Measurements from ENCODE around the gene UBXN6.

UBXN6 gene

DNA sequence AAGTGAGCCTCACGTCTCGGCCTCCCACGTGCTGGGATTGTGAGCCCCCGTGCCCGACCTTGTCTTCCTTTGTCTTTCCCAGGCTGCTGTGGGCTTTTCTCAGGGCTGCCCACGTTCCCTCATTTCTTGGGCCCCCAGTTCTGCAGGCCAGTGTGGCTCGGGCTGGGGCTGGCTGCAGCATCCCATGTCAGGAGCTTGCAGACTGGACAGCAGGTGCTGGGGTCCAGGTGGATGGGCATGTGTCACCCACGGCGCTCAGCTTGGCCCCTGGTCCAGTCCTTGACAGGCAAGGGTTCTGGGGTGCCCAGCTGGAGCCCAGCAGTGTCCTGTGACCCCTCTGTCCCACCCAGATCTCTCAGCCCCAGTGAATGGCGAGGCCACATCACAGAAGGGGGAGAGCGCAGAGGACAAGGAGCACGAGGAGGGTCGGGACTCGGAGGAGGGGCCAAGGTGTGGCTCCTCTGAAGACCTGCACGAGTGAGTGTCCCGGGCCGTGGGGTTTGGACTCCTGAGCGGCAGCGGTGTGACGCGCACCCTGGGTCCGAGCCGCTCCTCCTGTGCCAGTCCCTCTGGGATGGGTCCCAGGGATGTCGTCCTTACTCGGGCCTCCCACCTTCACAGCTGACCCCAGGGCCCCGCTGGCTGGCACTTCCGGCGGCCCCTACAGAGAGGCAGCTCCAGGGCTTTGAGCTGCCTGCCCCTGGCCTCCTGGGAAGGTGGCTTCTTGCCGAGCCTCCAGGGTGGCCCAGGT, 43.4 kb upstream of the UBXN6 start:
- TF ChIP-seq, protein P1, sequence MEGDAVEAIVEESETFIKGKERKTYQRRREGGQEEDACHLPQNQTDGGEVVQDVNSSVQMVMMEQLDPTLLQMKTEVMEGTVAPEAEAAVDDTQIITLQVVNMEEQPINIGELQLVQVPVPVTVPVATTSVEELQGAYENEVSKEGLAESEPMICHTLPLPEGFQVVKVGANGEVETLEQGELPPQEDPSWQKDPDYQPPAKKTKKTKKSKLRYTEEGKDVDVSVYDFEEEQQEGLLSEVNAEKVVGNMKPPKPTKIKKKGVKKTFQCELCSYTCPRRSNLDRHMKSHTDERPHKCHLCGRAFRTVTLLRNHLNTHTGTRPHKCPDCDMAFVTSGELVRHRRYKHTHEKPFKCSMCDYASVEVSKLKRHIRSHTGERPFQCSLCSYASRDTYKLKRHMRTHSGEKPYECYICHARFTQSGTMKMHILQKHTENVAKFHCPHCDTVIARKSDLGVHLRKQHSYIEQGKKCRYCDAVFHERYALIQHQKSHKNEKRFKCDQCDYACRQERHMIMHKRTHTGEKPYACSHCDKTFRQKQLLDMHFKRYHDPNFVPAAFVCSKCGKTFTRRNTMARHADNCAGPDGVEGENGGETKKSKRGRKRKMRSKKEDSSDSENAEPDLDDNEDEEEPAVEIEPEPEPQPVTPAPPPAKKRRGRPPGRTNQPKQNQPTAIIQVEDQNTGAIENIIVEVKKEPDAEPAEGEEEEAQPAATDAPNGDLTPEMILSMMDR (IDR thresholded peaks at IDR 0.05; ENCODE audit: low read depth, low read length): no peak
- peaks cover 46% of the 10 kb centered on the region for H3K36me3 ChIP-seq
- no peaks in the 10 kb centered on the region for H3K4me1 ChIP-seq
- no peaks in the 10 kb centered on the region for H3K9me3 ChIP-seq
- DNase-seq: no peak
- no peaks in the 10 kb centered on the region for H3K27me3 ChIP-seq
- no peak overlapping the region for H3K4me3 ChIP-seq (ENCODE audit: low read depth, low read length)

DNA sequence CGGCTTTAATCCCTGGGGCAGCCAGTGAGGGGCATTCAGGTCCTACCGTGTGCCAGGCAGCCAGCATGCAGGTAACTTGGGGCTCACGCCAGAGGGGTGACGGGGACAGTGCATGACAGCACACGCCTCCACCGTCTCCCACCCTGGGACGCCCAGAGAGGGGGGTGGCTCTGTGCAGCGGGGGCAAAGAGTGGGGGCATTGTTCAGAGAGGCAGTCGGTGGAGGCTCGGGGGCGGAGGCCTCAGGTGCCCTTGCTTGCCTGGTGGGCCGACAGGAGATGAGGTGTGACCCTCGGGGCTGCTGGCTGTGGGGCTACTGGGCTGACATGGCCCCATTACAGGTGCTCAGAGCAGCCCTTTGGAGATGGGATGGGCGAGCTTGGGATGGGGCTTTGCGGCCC, 42.3 kb upstream of the UBXN6 start:
- H3K36me3 ChIP-seq: peaks cover 48% of the 10 kb centered on the region
- TF ChIP-seq, protein P1 (IDR thresholded peaks at IDR 0.05; ENCODE audit: low read depth, low read length): no peak
- no peaks in the 10 kb centered on the region for H3K27me3 ChIP-seq
- no peaks in the 10 kb centered on the region for H3K4me1 ChIP-seq
- DNase-seq: no peak
- H3K9me3 ChIP-seq: no peaks in the 10 kb centered on the region
- H3K4me3 ChIP-seq (ENCODE audit: low read depth, low read length): no peak overlapping the region

DNA sequence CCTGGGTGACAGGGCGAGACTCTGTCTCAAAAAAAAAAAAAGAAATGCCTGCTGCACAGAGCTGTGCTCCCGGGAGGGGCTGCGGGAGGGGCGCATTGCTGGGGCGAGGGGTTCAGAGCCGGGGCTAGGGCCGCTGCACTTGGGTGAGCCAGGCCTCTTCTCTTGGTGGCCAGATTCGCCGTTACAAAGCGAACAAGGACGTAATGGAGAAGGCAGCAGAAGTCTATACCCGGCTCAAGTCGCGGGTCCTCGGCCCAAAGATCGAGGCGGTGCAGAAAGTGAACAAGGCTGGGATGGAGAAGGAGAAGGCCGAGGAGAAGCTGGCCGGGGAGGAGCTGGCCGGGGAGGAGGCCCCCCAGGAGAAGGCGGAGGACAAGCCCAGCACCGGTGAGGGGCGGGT, 41.7 kb upstream of the UBXN6 start:
- peaks cover 48% of the 10 kb centered on the region for H3K36me3 ChIP-seq

DNA sequence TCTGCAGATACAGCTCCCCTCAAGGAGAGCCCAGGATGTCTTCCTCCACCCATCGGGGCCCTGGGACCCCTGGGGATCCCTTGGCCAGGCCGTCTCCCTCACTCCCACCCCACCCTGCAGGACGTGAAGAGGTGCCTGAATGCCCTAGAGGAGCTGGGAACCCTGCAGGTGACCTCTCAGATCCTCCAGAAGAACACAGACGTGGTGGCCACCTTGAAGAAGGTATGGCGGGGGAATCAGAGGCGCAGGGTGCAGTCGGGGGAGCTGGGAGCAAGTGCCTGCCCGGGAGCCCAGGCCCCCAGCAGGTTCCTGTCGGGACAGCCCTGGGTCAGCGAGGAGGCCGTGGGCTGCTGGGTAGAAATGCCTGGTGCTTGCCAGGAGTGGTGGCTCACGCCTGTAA, 41.1 kb upstream of the UBXN6 start:
- no peak for DNase-seq
- Histone ChIP-seq H3K4me3 (ENCODE audit: low read depth, low read length) (no peak overlapping the region), H3K4me1 (no peaks in the 10 kb centered on the region), H3K9me3 (no peaks in the 10 kb centered on the region), H3K36me3 (peaks cover 54% of the 10 kb centered on the region), H3K27me3 (no peaks in the 10 kb centered on the region)
- TF ChIP-seq, protein P1 (IDR thresholded peaks at IDR 0.05; ENCODE audit: low read depth, low read length): no peak

More for the DNA sequence above, 41.7 kb upstream of the UBXN6 start:
- Histone ChIP-seq H3K27me3 (no peaks in the 10 kb centered on the region), H3K9me3 (no peaks in the 10 kb centered on the region), H3K4me3 (ENCODE audit: low read depth, low read length) (no peak overlapping the region), H3K4me1 (no peaks in the 10 kb centered on the region)
- DNase-seq: no peak
- TF ChIP-seq, protein P1 (IDR thresholded peaks at IDR 0.05; ENCODE audit: low read depth, low read length): no peak

DNA sequence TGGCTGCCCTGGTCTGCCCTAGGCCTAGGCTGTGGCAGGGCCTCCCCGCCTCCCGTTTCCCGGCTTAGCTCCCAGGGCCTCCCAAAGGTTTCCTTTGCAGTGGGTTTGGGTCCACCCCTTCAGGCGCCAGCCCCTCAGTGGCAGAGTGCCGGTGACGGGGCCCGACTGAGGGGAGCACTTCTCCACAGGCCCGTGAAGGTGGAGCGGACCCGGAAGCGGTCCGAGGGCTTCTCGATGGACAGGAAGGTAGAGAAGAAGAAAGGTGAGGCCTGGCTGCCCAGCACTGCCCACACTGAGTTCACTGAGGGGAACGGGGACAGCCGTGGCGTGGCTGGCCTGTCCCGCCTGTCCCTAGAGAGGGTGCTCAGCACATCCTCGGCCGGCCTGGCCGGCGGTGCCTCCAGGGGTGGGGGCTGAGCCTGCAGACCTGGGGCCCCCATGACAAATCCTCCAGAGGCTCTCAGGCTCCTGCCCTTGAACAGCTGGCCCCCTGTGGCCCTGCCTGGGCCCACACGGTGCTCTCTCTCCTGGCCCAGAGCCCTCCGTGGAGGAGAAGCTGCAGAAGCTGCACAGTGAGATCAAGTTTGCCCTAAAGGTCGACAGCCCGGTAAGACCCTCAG, 40.3 kb upstream of the UBXN6 start:
- no peaks in the 10 kb centered on the region for H3K9me3 ChIP-seq
- H3K36me3 ChIP-seq: peaks cover 62% of the 10 kb centered on the region
- no peak for DNase-seq
- TF ChIP-seq, protein P1 (IDR thresholded peaks at IDR 0.05; ENCODE audit: low read depth, low read length): no peak
- no peaks in the 10 kb centered on the region for H3K4me1 ChIP-seq
- H3K4me3 ChIP-seq (ENCODE audit: low read depth, low read length): no peak overlapping the region
- no peaks in the 10 kb centered on the region for H3K27me3 ChIP-seq

DNA sequence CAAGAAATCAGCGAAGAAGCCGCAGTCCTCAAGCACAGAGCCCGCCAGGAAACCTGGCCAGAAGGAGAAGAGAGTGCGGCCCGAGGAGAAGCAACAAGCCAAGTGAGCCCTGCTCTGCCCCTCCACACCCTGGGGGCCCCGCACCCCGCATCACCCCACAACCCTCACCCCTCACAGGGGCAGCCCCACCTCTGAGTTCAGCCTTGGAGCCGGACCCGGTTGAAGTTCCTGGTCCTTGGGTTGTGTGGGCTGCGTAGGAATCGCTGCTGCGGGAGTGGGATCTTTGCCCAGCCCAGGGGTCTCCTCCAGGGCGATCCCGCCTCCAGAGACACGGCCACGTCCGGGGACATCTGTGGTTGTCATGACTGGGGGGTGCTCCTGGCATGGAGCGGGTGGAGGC, 38.7 kb upstream of the UBXN6 start:
- TF ChIP-seq, protein P1 (IDR thresholded peaks at IDR 0.05; ENCODE audit: low read depth, low read length): no peak
- peaks cover 6% of the 10 kb centered on the region; the same call in 1 of the 2 replicates for H3K9me3 ChIP-seq
- H3K36me3 ChIP-seq: peaks cover 68% of the 10 kb centered on the region
- no peak for DNase-seq
- no peak overlapping the region for H3K4me3 ChIP-seq (ENCODE audit: low read depth, low read length)
- H3K4me1 ChIP-seq: no peaks in the 10 kb centered on the region
- no peaks in the 10 kb centered on the region for H3K27me3 ChIP-seq
